HepG2 (cell line): ENCODE measurements around the gene ITPR1. TPM values are rescaled to one million over a fixed set of nuclear protein-coding genes. Genes with fewer than 3 reads are reported as not detected.
A peak's percentile ranks its signal among the peaks of the same experiment; 100 is the strongest.

Experiments
- ATAC-seq: fragments of 200-7000 bp; cut with Tn5 transposase; 3 replicates; pipeline ENCODE4 v1.9.1; 2020; ENCODE audit warnings: mild to moderate bottlenecking, moderate library complexity
- BruUV-seq: library from RNA; stranded (reverse); fragments of 400-500 nt; replicated peaks from 2 replicates; lab custom pipeline; 2021; lab: Mats Ljungman, UMichigan
- CTCF ChIA-PET: fragments of 300-600 bp; formaldehyde crosslinking; extraction: SDS; loops from one replicate; lab custom pipeline; 2021; ENCODE audit warnings: low total read pairs, inconsistent platforms, low intra/inter-chr PET ratio; lab: Yijun Ruan, JAX
- POLR2A ChIA-PET: fragments of 350-600 bp; sonication (Branson Sonifier 250); formaldehyde crosslinking; loops from one replicate; lab custom pipeline; 2020; ENCODE audit warnings: antibody characterized with exemption, inconsistent platforms; lab: Yijun Ruan, JAX
- DNase-seq: peaks from one replicate; pipeline ENCODE4 v3.0.0-alpha.2; 2015; ENCODE audit warnings: low spot score
- FAIRE-seq: peaks from 3 replicates; lab custom pipeline; 2011; peaks lifted over from hg19 to GRCh38; lab: Jason Lieb, UNC
- H2AFZ ChIP-seq: one replicate; pipeline ENCODE4 v1.6.1; 2011; ENCODE audit warnings: low read length, inconsistent platforms
- H3K27ac ChIP-seq: fragments of 300-600 bp; 3 replicates; pipeline ENCODE4 v1.8.0; 2011; ENCODE audit warnings: mixed run types, mild to moderate bottlenecking, mixed read lengths, low read length, inconsistent platforms; ENCODE audit not compliant: insufficient read depth; ENCODE audit errors: extremely low read length
- H3K27me3 ChIP-seq, 2 experiments: fragments of 200-600 bp in 1 of 2; 2 replicates in 1 of 2; 3 replicates in 1 of 2; pipeline versions ENCODE4 v1.6.0 to v1.8.0; 2011; ENCODE audit warnings: low read length in 2 of 2, mild to moderate bottlenecking in 2 of 2, moderate library complexity in 2 of 2, inconsistent platforms in 1 of 2; ENCODE audit not compliant: insufficient read depth in 2 of 2, control insufficient read depth in 1 of 2
- H3K36me3 ChIP-seq, 2 experiments: fragments of 200-600 bp in 1 of 2; replicated peaks in 1 of 2; 2 replicates in 1 of 2; 3 replicates in 1 of 2; pipeline versions ENCODE4 v1.5.1 to v1.8.0; 2011; ENCODE audit warnings: low read length in 2 of 2, inconsistent platforms in 1 of 2; ENCODE audit not compliant: insufficient read depth in 2 of 2, control insufficient read depth in 1 of 2
- H3K4me1 ChIP-seq: 2 replicates; pipeline ENCODE4 v1.5.1; 2012; ENCODE audit warnings: low read length, inconsistent platforms; ENCODE audit not compliant: insufficient read depth
- H3K4me2 ChIP-seq: 2 replicates; pipeline ENCODE4 v1.6.0; 2011; ENCODE audit warnings: low read depth, low read length, inconsistent platforms
- H3K4me3 ChIP-seq, 3 experiments: fragments of 200-600 bp in 1 of 3; sonication (generic), shearing (Covaris generic) in 1 of 3; replicated peaks in 1 of 3; 2 replicates each; pipeline ENCODE4 v1.5.1; 2011 to 2016; ENCODE audit warnings: low read length in 3 of 3, inconsistent platforms in 2 of 3, low read depth in 2 of 3, mild to moderate bottlenecking in 2 of 3, control low read depth in 1 of 3, mixed read lengths in 1 of 3; ENCODE audit not compliant: insufficient read depth in 1 of 3
- H3K79me2 ChIP-seq: one replicate; pipeline ENCODE4 v1.6.1; 2011; ENCODE audit warnings: low read length, inconsistent platforms; ENCODE audit not compliant: insufficient read depth
- H3K9ac ChIP-seq: 2 replicates; pipeline ENCODE4 v1.6.0; 2011; ENCODE audit warnings: mild to moderate bottlenecking, low read depth, low read length, inconsistent platforms; ENCODE audit not compliant: insufficient read depth
- H3K9me3 ChIP-seq: 2 replicates; pipeline ENCODE4 v1.5.1; 2012; ENCODE audit warnings: mild to moderate bottlenecking, low read length
- H4K20me1 ChIP-seq: 2 replicates; pipeline ENCODE4 v1.6.0; 2011; ENCODE audit warnings: inconsistent platforms, mild to moderate bottlenecking, low read length, moderate library complexity; ENCODE audit not compliant: insufficient read depth
- CAMTA2 ChIP-seq: sonication (generic); formaldehyde crosslinking; IDR thresholded peaks from 2 replicates; pipeline ENCODE4 v1.4.0; 2020; ENCODE audit warnings: mild to moderate bottlenecking, missing genetic modification reagents, borderline replicate concordance
- HHEX ChIP-seq: IDR thresholded peaks from 2 replicates; pipeline ENCODE4 v1.6.1; 2016; ENCODE audit warnings: control low read depth
- IRF2 ChIP-seq: IDR thresholded peaks from 2 replicates; pipeline ENCODE4 v1.6.1; 2018; ENCODE audit warnings: missing genetic modification reagents, missing compliant biosample characterization
- JUN ChIP-seq: sonication (generic); formaldehyde crosslinking; IDR thresholded peaks from 2 replicates; pipeline ENCODE4 v1.4.0; 2020; ENCODE audit warnings: mild to moderate bottlenecking, missing genetic modification reagents
- TP53 ChIP-seq: sonication (generic); formaldehyde crosslinking; conservative IDR thresholded peaks from 2 replicates; pipeline ENCODE4 v1.4.0; 2020; ENCODE audit warnings: missing genetic modification reagents
- USF2 ChIP-seq, 2 experiments: sonication (generic) in 1 of 2; formaldehyde crosslinking in 1 of 2; IDR thresholded peaks; 2 replicates each; pipeline versions ENCODE4 v1.5.1 to v1.6.1; 2011 to 2020; ENCODE audit warnings: borderline replicate concordance in 1 of 2, low read depth in 1 of 2, low read length in 1 of 2, mild to moderate bottlenecking in 1 of 2, missing genetic modification reagents in 1 of 2, moderate library complexity in 1 of 2
- ZNF629 ChIP-seq: sonication (generic); formaldehyde crosslinking; conservative IDR thresholded peaks from 2 replicates; pipeline ENCODE4 v1.5.0; 2020; ENCODE audit warnings: missing genetic modification reagents
- WGBS: methylation state at CpG from one replicate; pipeline ENCODE4 v1.1.6; 2017; ENCODE audit warnings: low lambda C conversion rate; 5-methylcytosine and 5-hydroxymethylcytosine counted together
- in situ Hi-C: cut with HindIII; loops from 2 replicates; pipeline ENCODE4 v1.10.0; 2017; ENCODE audit warnings: low pct_unique_long_range_greater_than_20kb; ENCODE audit not compliant: extremely low pct_ligation_motif_present
- intact Hi-C: fragments of 100-400 bp; cut with micrococcal nuclease; formaldehyde crosslinking; loops from one replicate; pipeline ENCODE4 v1.10.0; 2022; ENCODE audit not compliant: unreplicated experiment
- polyA plus RNA-seq, 8 experiments: library from polyadenylated mRNA; depleted of rRNA in 3 of 8; stranded (reverse) in 7 of 8; unstranded in 1 of 8; fragments of >200 nt; fragmentation: Illumina TruSeq in 4 of 8; extraction: Trizol in 4 of 8; gene quantifications; 2 replicates each; pipeline versions ENCODE4 v1.2.1 to v1.2.3, GENCODE V29; 2011 to 2016; ENCODE audit warnings: low read depth in 4 of 8, missing spikeins in 1 of 8, mixed read lengths in 1 of 8; ENCODE audit not compliant: insufficient read depth in 1 of 8
- total RNA-seq, 5 experiments: library from RNA; depleted of rRNA; stranded (reverse); fragments of >200 nt; fragmentation: Illumina TruSeq; extraction: Trizol; gene quantifications; 2 replicates each; pipeline ENCODE4 v1.2.3, GENCODE V29; 2016; ENCODE audit warnings: low read depth in 1 of 5
- TF ChIP-seq, protein P1 (sequence below): sonication (generic); formaldehyde crosslinking; conservative IDR thresholded peaks from 2 replicates; pipeline ENCODE4 v1.8.0; 2022; ENCODE audit warnings: low read depth, missing genetic modification reagents

ITPR1 gene
- total and polyA plus RNA-seq, 2 of the 13 experiments (the other 11 are each of a cell fraction or from before 2014, with no cell fraction given) = 10.0 to 11.4 TPM

GRCh38 chr3:4462369-4463040 lies 30.6 kb upstream of the ITPR1 start:
- Histone ChIP-seq H3K4me2 (no peak overlapping the region), H3K36me3 (no peaks in the 10 kb centered on the region), H3K9ac (no peak overlapping the region), H3K4me1 (peaks cover 43% of the 10 kb centered on the region), H4K20me1 (no peaks in the 10 kb centered on the region), H3K27me3 (no peaks in the 10 kb centered on the region; a peak in 1 of 5 replicates), H3K27ac (no peak overlapping the region), H3K79me2 (peaks cover 11% of the 10 kb centered on the region), H3K9me3 (no peaks in the 10 kb centered on the region)
- ATAC-seq = no peak
- intact Hi-C loops = no loop called here
- WGBS = 93% methylated on average over 3 of the region's 3 CpGs
- no peak for DNase-seq
- FAIRE-seq = no peak
- POLR2A ChIA-PET = interaction anchor here (1.4 kb wide), 1 partner anchor 31 kb away, joined by 3 read pairs; the partner anchor contains the start of gene ITPR1
- no peak for TF ChIP-seq CAMTA2 (CRISPR knock-in tag)
- peak; percentile 24; the same call in 1 of the 2 replicates for TF ChIP-seq ZNF629 (CRISPR knock-in tag)
- TF ChIP-seq, all 625 proteins: peak for 1
- in situ Hi-C loops = no loop called here
- no peak overlapping the region for H2AFZ ChIP-seq
- H3K4me3 ChIP-seq = no peak overlapping the region
- CTCF ChIA-PET = no interaction called here
- BruUV-seq = no TSS peak

- H3K4me2 ChIP-seq = no peak overlapping the region
- ChIA-PET POLR2A (no interaction called here), CTCF (no interaction called here)
- FAIRE-seq (no peak), ATAC-seq (no peak), DNase-seq (no peak)
- H4K20me1 ChIP-seq = no peaks in the 10 kb centered on the region
- no peak overlapping the region for H2AFZ ChIP-seq
- TF ChIP-seq JUN = no peak
- no peak for TF ChIP-seq USF2 (IDR thresholded peaks at IDR 0.05; ENCODE audit: low read depth, low read length)
- no peak for TF ChIP-seq USF2 (CRISPR knock-in tag; IDR thresholded peaks at IDR 0.05; ENCODE audit: borderline replicate concordance)
- no peak for TF ChIP-seq IRF2 (CRISPR knock-in tag)
- TF ChIP-seq HHEX (CRISPR knock-in tag) = no peak
- no peak for TF ChIP-seq TP53 (CRISPR knock-in tag)
- TF ChIP-seq, protein P1, sequence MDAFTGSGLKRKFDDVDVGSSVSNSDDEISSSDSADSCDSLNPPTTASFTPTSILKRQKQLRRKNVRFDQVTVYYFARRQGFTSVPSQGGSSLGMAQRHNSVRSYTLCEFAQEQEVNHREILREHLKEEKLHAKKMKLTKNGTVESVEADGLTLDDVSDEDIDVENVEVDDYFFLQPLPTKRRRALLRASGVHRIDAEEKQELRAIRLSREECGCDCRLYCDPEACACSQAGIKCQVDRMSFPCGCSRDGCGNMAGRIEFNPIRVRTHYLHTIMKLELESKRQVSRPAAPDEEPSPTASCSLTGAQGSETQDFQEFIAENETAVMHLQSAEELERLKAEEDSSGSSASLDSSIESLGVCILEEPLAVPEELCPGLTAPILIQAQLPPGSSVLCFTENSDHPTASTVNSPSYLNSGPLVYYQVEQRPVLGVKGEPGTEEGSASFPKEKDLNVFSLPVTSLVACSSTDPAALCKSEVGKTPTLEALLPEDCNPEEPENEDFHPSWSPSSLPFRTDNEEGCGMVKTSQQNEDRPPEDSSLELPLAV (CRISPR knock-in tag) = no peak
- H3K27me3 ChIP-seq = no peaks in the 10 kb centered on the region; a peak in 1 of 5 replicates
- H3K36me3 ChIP-seq = no peaks in the 10 kb centered on the region
- in situ Hi-C loops = no loop called here
- no peak overlapping the region for H3K9ac ChIP-seq
- peaks cover 11% of the 10 kb centered on the region for H3K79me2 ChIP-seq
- intact Hi-C loops = no loop called here
- H3K9me3 ChIP-seq = no peaks in the 10 kb centered on the region
- BruUV-seq = TSS peak; percentile 32
- H3K27ac ChIP-seq = no peak overlapping the region
- peaks cover 43% of the 10 kb centered on the region for H3K4me1 ChIP-seq
- 95% methylated on average over 1 of the region's 1 CpG for WGBS
- no peak overlapping the region for H3K4me3 ChIP-seq
These were observed 28.6 kb upstream of the ITPR1 start for GRCh38 chr3:4464576-4464975.
